ENCODE data around the gene NEK11.

- no peak for TF ChIP-seq POLR2A (IDR thresholded peaks at IDR 0.05)
- TF ChIP-seq, protein P1, sequence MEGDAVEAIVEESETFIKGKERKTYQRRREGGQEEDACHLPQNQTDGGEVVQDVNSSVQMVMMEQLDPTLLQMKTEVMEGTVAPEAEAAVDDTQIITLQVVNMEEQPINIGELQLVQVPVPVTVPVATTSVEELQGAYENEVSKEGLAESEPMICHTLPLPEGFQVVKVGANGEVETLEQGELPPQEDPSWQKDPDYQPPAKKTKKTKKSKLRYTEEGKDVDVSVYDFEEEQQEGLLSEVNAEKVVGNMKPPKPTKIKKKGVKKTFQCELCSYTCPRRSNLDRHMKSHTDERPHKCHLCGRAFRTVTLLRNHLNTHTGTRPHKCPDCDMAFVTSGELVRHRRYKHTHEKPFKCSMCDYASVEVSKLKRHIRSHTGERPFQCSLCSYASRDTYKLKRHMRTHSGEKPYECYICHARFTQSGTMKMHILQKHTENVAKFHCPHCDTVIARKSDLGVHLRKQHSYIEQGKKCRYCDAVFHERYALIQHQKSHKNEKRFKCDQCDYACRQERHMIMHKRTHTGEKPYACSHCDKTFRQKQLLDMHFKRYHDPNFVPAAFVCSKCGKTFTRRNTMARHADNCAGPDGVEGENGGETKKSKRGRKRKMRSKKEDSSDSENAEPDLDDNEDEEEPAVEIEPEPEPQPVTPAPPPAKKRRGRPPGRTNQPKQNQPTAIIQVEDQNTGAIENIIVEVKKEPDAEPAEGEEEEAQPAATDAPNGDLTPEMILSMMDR (IDR thresholded peaks at IDR 0.05), result no peak
Measured at GRCh38 chr3:131174752-131175151, 148.1 kb downstream of the NEK11 start.

All from Peyer's patch (tissue), 4 donors.